ENCODE data around the gene SPSB2.

GRCh38 chr12:6827437-6827911 lies 45.6 kb downstream of the SPSB2 start:
- TF ChIP-seq CTCF (IDR thresholded peaks at IDR 0.05) (no peak), POLR2A (IDR thresholded peaks at IDR 0.05) (no peak)

Measured in esophagus squamous epithelium (tissue), 4 donors.